Muscle layer of colon (tissue), 2 donors: Measurements from ENCODE around the gene COG1.
A peak's percentile ranks its signal among the peaks of the same experiment; 100 is the strongest.

Experiments used
- H3K27ac ChIP-seq: one replicate; pipeline ENCODE4 v1.7.0; 2013; ENCODE audit warnings: low read depth, mild to moderate bottlenecking, low read length, moderate library complexity
- H3K27me3 ChIP-seq, 2 donors: one replicate each; pipeline ENCODE4 v1.7.0; 2013; ENCODE audit warnings: low read length in 2 of 2, mild to moderate bottlenecking in 2 of 2; ENCODE audit not compliant: insufficient read depth in 2 of 2, control insufficient read depth in 1 of 2
- H3K36me3 ChIP-seq: one replicate; pipeline ENCODE4 v1.7.0; 2013; ENCODE audit warnings: mild to moderate bottlenecking, low read length; ENCODE audit not compliant: insufficient read depth
- H3K4me1 ChIP-seq: one replicate; pipeline ENCODE4 v1.7.0; 2013; ENCODE audit warnings: mild to moderate bottlenecking, low read length; ENCODE audit not compliant: insufficient read depth
- H3K4me3 ChIP-seq, 2 donors: one replicate each; pipeline ENCODE4 v1.7.0; 2013; ENCODE audit warnings: low read length in 2 of 2, low read depth in 1 of 2, mild to moderate bottlenecking in 1 of 2, moderate library complexity in 1 of 2
- H3K9ac ChIP-seq: one replicate; pipeline ENCODE4 v1.7.0; 2013; ENCODE audit warnings: low read length
- H3K9me3 ChIP-seq: one replicate; pipeline ENCODE4 v1.7.0; 2013; ENCODE audit warnings: mild to moderate bottlenecking, low read length
- donor health status: abdominal sarcoma.
- donor health status: Adenocarcinoma of cecum.

The COG1 gene

GRCh38 chr17:73175962-73176565, 16.8 kb upstream of the COG1 start:
- Histone ChIP-seq H3K36me3 (no peaks in the 10 kb centered on the region), H3K4me1 (no peaks in the 10 kb centered on the region), H3K27ac (no peak overlapping the region)

GRCh38 chr17:73179387-73179786, 13.5 kb upstream of the COG1 start:
- Histone ChIP-seq H3K4me1 (no peaks in the 10 kb centered on the region), H3K27me3 (no peaks in the 10 kb centered on the region), H3K4me3 (no peak overlapping the region), H3K9me3 (no peaks in the 10 kb centered on the region), H3K9ac (no peak overlapping the region), H3K27ac (no peak overlapping the region), H3K36me3 (no peaks in the 10 kb centered on the region)

More at GRCh38 chr17:73175962-73176565, 16.8 kb upstream of the COG1 start:
- H3K27me3 ChIP-seq = no peaks in the 10 kb centered on the region
- no peaks in the 10 kb centered on the region for H3K9me3 ChIP-seq
- H3K4me3 ChIP-seq = no peak overlapping the region
- no peak overlapping the region for H3K9ac ChIP-seq

- Histone ChIP-seq H3K27ac (no peak overlapping the region), H3K27me3 (no peaks in the 10 kb centered on the region), H3K4me3 (no peak overlapping the region), H3K9ac (no peak overlapping the region), H3K4me1 (no peaks in the 10 kb centered on the region), H3K36me3 (no peaks in the 10 kb centered on the region), H3K9me3 (no peaks in the 10 kb centered on the region)
These were observed 13.0 kb upstream of the COG1 start for GRCh38 chr17:73179878-73180277.

GRCh38 chr17:73182616-73183310, 10.1 kb upstream of the COG1 start:
- Histone ChIP-seq H3K27ac (no peak overlapping the region), H3K9me3 (no peaks in the 10 kb centered on the region), H3K27me3 (no peaks in the 10 kb centered on the region), H3K4me3 (no peak overlapping the region), H3K36me3 (no peaks in the 10 kb centered on the region), H3K9ac (no peak overlapping the region), H3K4me1 (no peaks in the 10 kb centered on the region)

- Histone ChIP-seq H3K27me3 (no peaks in the 10 kb centered on the region), H3K9ac (no peak overlapping the region), H3K36me3 (no peaks in the 10 kb centered on the region), H3K4me3 (no peak overlapping the region), H3K27ac (no peak overlapping the region), H3K9me3 (no peaks in the 10 kb centered on the region), H3K4me1 (no peaks in the 10 kb centered on the region)
These were observed 8.5 kb upstream of the COG1 start for GRCh38 chr17:73184136-73184993.

GRCh38 chr17:73186283-73187050, 6.4 kb upstream of the COG1 start:
- Histone ChIP-seq H3K9ac (no peak overlapping the region), H3K4me3 (no peak overlapping the region), H3K27me3 (no peaks in the 10 kb centered on the region), H3K27ac (no peak overlapping the region), H3K9me3 (no peaks in the 10 kb centered on the region), H3K36me3 (no peaks in the 10 kb centered on the region), H3K4me1 (no peaks in the 10 kb centered on the region)

- Histone ChIP-seq H3K4me3 (no peak overlapping the region), H3K27ac (no peak overlapping the region), H3K36me3 (no peaks in the 10 kb centered on the region), H3K9me3 (no peaks in the 10 kb centered on the region), H3K9ac (no peak overlapping the region), H3K4me1 (no peaks in the 10 kb centered on the region), H3K27me3 (no peaks in the 10 kb centered on the region)
These were observed 5.6 kb upstream of the COG1 start for GRCh38 chr17:73187203-73187769.

- no peaks in the 10 kb centered on the region for H3K27me3 ChIP-seq
- H3K36me3 ChIP-seq = no peaks in the 10 kb centered on the region
- no peaks in the 10 kb centered on the region for H3K4me1 ChIP-seq
- no peaks in the 10 kb centered on the region for H3K9me3 ChIP-seq
- no peak overlapping the region for H3K4me3 ChIP-seq
- no peak overlapping the region for H3K27ac ChIP-seq
- no peak overlapping the region for H3K9ac ChIP-seq
These were observed 4.8 kb upstream of the COG1 start for GRCh38 chr17:73188011-73188410.

GRCh38 chr17:73189417-73190099, 3.3 kb upstream of the COG1 start:
- Histone ChIP-seq H3K9me3 (no peaks in the 10 kb centered on the region), H3K4me3 (no peak overlapping the region), H3K27me3 (no peaks in the 10 kb centered on the region), H3K27ac (no peak overlapping the region), H3K36me3 (no peaks in the 10 kb centered on the region), H3K4me1 (peaks cover 7% of the 10 kb centered on the region), H3K9ac (no peak overlapping the region)

GRCh38 chr17:73191443-73192205, 1.2 kb upstream of the COG1 start:
- peak overlapping the region; percentile 85 for H3K27ac ChIP-seq
- peak overlapping the region; percentile 56 to 62 for H3K4me3 ChIP-seq
- no peaks in the 10 kb centered on the region for H3K9me3 ChIP-seq
- no peaks in the 10 kb centered on the region for H3K27me3 ChIP-seq
- H3K9ac ChIP-seq = no peak overlapping the region
- peaks cover 16% of the 10 kb centered on the region for H3K4me1 ChIP-seq
- H3K36me3 ChIP-seq = peaks cover 4% of the 10 kb centered on the region
